Stimulated activated CD8-positive, alpha-beta memory T cell treated with anti-CD3 and anti-CD28 coated beads, Interleukin-4, amount 100 ng/mL, for 48 hours (primary cell): ENCODE data around the gene FEN1.

ENCODE experiments used
- DNase-seq: peaks from one replicate; pipeline ENCODE4 v3.0.0-alpha.2; 2020

Gene FEN1

DNA sequence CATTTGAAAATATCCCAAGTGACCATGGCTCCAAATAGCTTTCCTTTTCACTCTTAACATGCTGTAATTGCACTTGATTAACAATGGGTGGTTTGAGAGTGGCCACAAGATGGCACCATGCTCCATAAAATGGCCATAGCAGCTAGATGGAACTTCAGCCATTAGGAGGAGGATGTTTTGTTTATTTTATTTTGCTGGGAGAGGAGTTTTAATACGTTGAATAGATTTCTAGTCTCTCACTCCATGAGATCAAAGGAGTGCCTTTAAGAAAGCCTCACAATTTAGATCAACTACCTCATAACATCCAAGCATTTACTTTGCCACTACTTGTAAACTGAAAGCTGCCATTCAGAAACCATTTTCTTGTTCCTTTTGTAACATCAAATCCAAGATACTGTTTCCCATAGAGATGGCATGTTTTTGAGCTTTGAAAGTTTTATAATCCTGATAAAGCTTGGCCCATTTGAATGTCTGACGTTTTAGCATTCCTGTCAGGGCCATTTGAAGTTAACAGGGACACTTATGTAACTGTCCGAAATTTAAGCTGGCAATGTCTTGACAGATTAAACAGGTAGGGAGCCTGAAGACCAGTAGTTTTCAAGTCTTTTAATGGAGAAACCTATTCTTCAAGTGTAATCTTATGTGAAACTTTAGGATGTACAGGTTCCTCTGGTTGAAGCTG lies 4.7 kb downstream of the FEN1 start:
- peak; percentile 70 for DNase-seq

DNA sequence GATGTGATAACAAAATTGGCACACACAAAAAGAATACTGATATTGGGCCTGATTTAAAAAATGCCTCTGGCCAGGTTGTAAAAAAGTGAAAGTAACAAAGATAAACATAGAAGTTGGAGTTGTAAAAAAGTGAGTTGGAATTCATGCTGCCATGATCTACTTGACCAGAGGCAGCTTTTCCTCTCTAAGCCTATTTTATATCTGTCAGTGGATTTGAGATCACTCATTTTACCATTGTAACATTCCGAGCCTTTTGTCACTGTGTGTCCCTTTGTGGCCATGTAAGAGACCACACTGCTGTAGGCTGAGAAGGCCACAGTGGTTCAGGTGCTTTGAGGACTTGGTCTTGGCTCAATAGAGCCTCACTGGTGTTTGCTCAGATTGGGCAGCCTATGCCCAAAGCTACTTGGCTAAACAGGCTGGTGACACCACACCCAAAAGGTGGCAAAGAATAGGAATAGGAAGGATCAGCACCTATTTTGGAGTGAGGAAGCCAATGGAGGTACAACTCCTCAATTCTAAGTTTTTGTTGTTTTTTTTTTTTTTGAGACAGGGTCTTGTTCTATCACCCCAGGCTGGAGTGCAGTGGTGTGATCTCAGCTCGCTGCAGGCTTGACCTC lies 7.1 kb downstream of the FEN1 start:
- DNase-seq = no peak

DNA sequence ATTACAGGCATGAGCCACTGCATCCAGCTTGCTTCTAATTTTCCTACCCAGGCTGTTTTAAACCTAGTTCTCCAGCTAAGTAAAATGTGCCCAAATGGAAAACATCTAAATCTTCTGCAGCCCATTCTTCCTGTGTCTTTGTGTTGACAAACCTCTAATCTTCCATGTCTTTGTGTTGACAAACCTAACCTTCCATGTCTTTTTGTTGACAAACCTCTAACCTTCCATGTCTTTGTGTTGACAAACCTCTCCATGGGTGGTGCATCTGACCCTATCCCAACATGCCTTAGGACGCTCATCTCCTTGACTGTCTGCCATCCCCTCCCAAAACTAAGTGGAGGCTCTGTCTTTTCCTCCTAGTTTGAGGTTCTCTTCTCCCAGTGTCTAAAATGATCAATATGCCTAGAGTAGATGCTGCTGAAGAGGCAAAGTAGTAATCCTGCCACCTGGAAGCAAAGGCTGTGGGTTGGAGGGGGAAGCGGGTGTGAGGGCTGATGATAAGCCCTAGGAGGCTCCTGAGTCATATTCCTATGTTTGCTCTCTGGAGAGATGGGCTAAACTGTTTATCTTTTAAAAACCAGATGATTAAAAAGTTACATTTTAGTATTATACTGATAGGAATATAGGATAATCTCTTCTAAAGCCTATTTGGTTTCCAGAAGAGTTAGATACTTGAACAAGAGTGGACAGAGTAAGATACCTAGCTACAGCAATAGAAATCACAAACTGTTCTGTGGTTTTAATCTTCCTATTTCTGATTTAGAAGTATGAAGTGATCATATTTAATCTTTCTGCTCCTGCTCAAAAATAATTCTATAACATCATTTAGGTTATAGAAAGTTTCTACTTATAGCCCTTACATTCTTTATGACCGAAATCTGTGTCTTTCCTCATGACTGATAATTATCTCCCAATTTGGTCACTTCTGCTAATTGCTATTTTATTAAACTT lies 7.9 kb downstream of the FEN1 start:
- no peak for DNase-seq

DNA sequence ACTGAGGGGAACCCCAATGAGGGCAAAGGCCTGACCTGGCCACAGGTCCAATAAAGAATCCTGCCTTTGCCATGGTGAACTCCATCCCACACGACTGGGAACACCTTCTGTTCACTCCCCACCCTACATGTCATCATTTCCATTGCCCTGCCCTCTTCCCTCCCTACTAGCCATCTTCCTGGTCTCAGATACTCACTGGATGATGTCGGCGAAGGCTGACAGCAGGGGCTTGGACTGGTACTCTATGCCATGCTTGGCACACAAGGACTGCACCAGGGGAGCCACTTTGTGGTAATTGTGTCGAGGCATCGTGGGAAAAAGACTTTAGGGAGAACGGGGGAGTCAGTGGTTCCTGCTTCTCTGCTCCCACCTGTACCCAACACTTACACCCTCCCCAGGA lies 9.9 kb downstream of the FEN1 start:
- DNase-seq = no peak

DNA sequence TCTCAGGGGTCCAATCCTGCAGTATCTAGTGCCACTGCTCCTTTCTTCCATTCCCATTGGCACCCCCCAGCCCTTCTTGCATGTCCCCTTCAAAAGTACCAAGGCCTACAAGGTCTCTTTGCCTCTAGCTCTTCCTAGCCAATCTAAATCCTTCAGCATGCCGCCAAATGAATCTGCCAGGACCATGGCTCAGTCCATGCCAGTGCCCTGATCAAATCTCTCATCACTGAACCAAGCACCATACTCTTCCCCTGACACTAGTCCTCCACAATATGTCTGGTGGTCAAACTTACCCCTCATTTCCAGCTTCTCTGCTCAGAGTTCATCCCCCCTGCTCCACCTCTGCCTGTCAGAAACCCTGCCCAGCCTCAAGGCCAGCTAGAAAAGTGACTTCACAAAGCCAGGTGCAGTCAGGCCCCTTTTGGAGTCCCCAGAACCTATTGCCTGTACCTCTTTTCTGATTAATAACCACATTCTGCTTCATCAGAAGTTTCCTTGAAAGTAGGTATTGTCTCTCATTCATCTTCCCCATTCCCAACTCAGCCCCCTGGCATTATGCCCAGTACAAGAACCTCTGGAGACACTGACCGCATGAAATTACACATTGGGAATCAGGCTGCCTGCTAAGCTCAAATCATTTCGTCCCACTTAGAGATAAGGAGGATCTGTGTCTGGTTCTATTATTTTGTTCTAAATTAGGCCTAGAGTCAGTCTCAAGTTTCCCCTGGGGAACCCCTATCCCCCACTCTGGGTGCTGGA lies 11.4 kb downstream of the FEN1 start:
- DNase-seq = no peak

DNA sequence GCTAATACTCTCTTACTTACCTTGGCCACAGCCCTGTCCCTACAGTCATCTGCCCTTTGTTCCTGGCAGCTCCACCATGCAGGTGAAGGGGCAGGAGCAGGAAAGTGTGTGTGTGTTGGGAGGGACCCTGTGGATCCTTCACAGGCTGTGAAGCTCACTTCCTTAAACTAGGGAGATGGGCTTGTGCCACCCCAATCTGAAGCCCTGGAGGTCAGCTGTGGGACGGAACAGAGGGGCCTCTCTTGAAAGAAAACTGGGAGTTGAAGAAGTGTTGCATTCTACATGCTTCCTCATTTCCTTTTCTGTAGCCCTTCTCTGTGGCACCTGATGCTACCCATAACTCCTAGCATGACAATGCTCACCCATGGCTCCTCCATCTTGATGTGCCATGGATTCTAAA lies 12.4 kb downstream of the FEN1 start:
- DNase-seq = no peak

DNA sequence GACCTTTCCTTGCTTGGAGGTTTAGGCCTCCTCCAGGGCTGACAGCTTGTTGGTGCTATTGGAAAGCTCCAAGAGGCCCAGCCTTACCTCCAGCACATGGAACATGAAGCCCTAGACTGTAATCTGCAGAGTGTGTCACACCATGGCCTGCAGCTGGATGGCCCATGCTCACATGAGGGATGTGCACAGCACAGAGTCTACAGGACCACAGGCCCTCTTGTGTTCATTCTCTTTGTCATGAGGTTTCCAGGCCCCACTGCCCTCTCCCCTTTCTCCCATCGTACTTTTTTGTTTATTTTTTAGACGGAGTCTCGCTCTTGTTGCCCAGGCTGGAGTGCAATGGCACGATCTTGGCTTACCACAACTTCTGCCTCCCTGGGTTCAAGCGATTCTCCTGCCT lies 14.1 kb downstream of the FEN1 start:
- DNase-seq = no peak

DNA sequence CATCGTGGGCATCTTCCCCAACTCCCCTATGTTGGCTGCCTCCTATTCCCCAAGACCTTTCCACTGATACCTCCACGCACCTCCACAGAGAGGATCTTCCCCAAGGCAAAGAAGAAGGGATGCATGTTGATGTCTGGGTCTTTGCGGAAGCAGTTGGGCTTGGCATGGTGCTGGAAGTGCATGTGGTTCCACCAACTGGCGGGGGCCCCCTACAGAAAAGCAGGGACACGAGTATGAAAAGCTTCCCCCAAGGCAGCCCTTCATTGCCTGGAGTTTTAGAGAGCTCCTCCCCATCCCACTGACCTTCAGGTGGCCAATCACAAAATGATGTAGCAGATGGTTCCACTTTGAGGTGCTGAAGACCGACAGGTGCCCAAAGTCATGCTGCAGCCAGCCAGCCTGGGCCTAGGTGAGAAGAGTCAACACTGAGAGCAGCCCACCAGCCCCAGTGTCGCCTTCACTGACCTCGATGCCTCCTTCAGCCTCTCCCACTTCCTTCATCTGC lies 18.0 kb downstream of the FEN1 start:
- DNase-seq = no peak

DNA sequence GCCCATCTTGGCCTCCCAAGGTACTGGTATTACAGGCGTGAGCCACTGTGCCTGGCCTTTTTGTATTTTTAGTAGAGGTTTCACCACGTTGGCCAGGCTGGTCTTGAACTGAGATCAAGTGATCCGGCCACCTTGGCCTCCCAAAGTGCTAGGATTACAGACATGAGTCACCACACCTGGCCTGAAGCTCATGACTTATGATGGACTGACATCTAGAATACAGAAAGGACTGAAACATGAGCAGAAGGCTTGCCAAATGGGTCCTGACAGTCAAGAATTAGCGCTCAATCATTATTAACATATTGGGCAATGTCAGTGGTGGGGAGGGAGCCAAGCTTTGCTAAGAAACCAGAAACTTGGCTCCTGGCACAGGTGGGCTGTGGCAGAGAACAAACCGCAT lies 19.1 kb downstream of the FEN1 start:
- DNase-seq = no peak

DNA sequence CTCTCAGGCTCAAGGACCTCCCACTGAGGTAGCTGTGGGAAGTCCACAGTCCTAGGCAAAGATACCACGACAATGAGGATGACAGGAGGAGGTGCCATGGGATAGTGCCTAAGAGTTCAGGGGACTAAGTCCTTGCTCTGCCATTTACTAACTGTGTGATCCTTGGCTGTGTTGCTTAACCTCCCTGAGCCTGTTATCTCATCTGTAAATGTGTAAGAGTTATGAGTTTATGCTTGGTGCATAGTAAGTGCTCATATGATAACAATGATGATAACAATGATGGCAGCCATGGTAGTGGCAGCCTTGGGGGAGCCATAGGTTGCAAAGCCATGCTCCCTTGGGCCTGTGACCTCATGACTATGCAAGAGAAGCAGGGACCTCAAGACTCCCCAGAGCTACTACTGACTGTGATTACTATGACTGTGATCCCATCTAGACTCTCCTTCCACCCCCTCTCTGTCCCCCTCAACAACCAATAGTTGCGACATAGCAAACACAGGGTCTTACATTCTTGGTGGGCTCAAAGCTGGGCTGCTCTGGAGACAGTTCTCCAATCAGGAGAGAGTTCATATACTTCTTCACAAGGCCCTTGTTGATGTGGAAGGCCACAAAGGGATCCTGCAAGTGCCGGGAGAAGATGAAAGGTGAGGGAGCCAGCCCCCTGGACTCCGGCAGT lies 20.2 kb downstream of the FEN1 start:
- DNase-seq = no peak

DNA sequence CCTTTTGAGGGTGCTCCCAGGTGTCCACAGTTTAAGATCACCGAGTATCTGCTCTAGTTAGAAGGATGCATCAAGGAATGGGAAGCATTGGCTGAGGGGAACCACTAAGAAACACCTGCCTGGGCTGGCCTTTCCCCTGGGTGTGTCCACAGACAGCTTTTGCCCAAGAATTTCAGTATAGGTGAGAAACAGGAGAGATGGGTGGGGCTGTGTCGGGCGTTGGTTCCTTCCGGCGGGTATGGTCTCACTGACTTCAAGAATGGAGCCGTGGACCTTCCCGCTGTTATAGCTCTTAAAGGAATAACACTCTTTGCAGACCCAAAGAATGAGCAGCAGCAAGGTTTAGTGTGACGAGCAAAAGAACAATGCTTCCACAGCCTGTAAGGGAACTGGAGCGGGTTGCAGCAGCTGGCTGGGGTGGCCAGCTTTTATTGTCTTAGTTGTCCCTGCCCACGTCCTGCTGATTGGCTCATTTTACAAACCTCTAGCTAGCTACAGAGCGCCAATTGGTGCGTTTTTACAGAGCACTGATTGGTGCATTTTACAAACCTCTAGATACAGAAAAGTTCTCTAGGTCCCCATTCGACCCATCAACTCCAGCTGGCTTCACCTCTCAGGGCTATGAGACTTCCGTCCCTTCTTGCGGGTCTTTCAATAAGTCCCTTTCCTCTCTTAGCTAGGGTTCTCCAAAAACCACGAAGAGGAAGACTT lies 21.7 kb downstream of the FEN1 start:
- no peak for DNase-seq

DNA sequence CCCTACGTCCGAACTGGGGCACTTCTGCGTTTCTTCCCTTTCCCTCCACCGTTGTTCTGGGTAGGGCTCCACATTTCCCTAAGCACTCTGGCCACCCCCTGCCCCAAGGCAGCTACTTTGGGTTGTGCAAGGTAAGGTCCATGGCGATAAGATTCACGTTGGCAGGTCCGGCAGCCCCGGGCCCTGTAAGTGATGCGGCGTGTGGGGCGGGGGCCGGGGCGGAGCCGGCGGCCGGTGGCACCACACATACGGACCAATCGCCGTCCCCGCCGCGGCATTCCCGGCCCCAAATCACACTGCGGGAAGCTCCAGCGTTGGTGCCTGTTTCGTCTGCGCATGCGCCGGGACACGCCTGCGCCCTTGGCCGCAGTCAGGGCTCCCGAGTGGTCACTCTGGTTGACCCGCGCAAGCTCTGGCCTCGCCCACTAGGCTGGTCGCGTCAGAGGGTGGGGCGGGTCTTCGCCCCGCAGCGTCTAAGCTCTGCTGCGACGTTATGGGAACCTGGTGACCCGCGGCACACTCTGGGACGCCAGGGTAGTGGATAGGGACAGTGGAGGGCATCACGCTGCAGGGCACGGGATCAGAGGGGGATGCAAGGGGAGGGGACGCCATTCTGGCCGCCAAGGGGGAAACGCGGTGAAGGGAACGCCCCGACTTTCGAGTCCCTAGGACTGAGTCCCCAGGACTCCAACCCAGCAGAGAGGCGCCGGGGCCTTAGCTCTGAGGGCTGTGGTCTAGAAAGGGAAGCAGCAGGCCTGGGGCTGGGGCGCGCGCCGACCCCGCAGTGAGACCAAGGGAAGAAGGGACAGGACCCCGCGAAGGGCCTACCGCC lies 22.5 kb downstream of the FEN1 start:
- peak; percentile 77 for DNase-seq

DNA sequence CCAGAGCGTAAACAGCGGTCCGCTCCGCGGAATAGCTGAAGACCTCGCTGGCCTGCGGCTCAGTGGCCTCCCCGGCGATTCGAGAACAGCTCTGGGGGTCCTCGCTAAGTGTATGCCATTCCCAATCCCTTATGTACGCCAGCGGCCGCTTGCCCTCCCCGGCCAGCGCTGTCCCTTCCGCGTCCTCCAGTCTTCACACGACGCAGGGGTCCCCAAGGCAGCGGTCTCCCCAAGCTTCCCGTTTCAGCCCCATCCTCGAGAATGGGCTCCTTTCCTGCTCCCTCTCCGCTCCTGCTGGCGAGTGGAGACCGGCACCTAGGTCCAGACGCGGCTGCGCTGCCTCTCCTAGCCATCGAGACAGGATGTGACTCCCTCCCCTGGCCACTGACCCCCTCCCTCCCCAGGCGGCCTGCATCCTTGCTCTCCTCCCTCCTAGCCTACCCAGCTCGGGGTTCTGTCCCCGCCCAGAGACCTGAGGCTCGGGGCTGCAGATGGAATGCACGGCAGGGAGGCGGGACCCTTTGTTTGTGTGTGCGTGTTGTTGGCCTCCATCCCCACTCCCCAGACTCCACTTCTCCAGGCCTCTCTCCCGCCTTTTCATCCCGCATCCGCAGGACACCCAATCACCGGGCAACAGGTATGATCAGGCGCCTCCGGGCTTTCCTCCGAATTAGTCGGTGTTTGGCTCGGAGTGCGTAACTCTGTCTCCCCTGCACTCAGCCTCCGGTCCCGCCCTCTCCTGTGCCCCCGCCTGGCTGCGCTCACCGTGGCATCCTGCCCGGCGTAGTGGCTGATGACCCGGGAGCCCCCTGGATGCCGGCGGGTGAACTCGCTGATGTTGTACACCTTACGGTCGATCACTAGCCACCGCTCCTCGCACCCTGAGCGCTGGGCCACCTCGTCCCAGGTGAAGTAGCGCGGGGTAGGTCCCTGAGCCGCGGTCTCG lies 23.4 kb downstream of the FEN1 start:
- peak; percentile 77 for DNase-seq

DNA sequence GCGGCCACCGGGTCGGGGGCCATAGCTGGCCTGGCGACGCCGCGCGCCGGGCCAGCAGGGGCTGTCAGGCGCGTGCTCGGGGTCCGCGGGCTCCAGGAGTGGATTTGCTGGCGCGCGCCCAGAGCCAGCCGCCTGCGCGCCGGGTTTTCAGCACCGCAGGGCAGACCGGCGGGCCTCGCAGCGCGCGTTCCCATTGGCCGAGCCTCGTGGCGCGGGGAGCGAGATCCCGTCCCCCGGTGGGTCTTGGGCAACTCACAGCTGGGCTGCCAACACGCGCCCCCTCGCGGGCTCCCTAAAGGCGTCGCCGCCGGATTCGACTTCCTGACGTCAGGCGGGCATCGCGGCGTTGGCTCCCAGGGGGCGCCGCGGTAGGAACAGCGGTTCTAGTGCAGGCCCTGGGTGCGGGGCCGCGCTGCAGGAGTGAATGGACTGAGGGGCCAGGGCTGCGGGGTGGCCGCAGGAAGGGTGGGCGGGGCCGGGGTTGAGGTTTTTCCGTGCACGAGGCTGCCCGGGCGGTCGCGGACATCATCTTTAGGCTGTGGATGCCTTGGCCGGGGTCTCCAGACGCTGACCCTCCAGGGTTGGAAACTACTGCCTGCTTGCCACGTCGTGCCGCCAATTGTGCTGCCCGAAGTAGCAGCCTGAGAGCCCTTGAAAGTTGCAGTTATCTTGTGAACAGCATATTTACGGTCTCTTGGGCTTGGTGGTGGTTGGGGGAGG lies 24.2 kb downstream of the FEN1 start, which contains the start of gene FADS1:
Gene FADS1 (minus strand): TSS at position 268 of the 720 bp plus-strand sequence. CDS start 74 bp downstream, at position 194.
- DNase-seq = peak; percentile 90

DNA sequence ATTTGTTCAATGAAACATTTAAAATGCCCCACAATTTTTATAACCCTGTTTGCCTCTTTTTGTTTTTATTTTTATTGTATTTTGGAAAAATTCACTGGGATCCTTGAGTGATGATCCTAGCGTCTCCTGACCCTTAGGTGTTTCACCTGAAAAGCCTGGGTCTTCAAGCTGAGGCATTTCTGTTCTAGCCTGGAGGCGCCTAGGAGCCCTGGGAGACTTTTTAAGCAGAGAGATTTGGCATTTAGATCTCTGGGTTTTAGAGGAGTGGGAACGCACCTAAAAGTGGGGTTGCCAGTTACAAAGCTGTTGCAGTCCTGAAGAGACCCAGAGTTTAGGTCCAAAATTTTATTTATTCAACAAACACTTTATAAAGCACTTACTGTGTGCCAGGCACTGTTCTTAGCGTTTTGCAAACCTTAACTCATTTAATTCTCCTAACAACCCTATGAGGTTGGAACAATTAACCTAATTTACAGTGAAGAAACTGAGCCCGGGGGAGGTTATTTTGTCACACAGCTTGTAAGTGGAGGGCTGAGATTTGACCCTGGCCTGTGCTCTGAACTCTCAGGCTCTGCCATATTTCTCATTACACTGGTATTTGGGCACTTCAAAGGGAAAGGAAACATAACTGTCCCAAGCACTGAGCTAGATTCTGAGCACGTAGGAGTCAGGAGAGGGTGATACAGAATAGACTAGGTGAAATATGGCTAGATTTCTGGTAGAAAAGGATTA lies 24.9 kb downstream of the FEN1 start:
- no peak for DNase-seq

DNA sequence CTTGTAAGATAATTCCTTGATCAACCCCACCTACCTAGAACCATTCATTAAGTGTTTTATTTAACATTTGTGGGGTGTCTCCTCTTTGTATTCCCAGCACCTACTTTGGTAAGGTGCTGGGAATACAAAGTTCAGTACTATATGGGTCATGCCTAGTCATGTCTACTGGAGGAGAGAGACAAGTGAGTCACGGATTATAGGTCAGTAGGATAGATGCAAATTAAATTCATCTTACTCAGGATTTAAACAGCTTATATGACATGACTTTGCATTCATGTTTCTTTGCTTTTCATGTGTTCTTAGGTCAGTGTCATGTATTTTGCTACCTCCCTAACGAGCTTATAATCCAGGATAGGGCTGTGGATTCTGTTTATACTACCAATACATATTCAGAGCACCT lies 27.5 kb downstream of the FEN1 start:
- no peak for DNase-seq

DNA sequence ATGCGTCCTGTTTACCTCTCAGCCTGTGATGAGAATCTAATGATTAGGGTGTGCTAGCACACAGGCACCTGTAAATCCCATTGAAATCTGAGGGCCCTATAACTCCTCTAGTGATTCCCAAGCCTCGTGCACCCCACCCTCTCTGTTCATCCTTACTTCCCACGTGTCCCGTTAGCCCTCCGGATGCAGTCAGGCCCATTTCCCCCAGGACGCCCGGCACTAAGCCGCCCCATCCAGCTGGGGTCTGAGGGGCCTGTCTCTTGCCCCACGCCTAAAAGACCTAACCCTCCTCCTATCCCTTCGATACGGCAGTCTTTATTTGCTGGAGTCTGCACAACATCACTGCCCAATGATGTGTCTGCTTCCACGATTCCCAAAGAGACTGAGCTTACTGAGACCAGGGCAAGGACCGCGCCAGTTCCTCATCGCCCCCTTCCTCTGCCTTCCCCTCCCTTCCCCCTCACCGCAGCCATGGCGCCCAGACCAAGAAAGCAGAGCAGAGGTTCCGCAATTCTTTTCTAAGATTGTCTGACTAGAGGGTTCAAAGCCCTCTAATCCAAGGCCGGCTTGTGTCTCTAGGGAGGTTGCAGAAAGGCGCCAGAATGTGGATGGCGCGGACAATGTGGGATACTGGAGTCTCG lies 34.3 kb downstream of the FEN1 start:
- DNase-seq = no peak
